HG03108 (cell line): ENCODE results near the gene CCDC192.
"Not testable (repeated sequence)": the region's sequence is repeated elsewhere in the genome, so short reads cannot be mapped to it uniquely, and the experiment has no call there.

Experiments
- ATAC-seq: cut with Tn5 transposase; IDR thresholded peaks from one replicate; pipeline ENCODE4 v1.9.1; 2021; ENCODE audit warnings: moderate library complexity; ENCODE audit not compliant: unreplicated experiment

Gene CCDC192

DNA sequence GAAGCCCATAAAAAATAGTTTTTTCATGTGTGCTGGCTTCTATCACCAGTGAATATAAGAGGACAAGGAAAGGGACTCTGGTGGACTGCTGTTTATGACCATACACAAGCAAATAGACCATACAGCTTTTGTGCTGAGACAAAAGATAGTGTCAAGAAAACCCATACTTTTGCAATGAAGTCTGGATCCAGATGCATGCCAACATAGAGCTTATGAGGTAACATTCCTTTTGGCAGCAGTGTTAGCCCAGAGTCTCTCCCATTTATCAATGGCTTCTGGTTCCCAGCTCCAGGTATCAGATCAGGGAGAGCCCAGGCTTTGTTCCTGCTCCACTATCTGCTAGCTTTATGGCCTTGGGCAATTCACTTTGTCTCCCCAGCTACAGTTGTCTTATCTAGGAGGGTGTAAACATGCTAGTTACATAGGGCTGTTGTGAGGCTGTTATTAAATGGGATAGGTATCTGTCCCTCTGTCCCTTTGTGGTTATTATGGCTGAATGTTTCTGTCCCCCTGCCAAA, 55.6 kb downstream of the CCDC192 start:
- ATAC-seq = no peak

- ATAC-seq = no peak
Measured at GRCh38 chr5:127761869-127762268, 58.7 kb downstream of the CCDC192 start.

- no peak for ATAC-seq
Measured at GRCh38 chr5:127762412-127762811, 59.2 kb downstream of the CCDC192 start.

DNA sequence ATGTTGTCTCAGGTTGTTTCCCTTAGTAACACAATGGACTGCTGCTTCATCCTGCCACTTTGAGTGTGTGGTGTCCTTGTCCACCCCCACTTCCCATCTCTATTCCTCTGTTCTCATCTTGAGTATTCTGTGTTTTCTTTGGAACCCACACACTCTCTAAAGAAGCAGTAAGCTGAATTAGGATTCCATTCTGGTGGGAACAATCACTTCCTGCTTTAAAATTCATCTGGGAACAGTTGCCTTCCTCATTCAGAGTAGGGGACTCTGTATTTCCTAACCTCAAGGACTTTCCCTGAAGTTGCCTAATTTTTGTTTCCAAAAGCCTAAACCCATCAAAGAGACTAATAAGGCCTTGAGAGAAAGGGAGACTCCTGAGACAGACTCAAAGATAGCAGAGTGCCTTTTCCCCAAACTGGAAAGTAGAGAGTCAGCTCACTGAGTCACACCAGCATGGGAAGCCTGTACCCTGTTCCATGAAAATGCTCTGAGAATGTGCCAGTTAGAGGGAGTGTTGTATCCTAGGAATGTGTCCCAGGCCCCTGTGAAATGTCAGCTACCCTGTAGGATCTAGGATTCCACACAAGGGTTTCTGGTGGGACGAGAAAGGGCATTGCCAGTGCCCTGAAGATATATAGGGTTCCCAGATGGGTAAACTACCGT, 63.6 kb downstream of the CCDC192 start:
- ATAC-seq = no peak

- ATAC-seq = no peak
Measured at GRCh38 chr5:127769386-127769785, 66.2 kb downstream of the CCDC192 start.

DNA sequence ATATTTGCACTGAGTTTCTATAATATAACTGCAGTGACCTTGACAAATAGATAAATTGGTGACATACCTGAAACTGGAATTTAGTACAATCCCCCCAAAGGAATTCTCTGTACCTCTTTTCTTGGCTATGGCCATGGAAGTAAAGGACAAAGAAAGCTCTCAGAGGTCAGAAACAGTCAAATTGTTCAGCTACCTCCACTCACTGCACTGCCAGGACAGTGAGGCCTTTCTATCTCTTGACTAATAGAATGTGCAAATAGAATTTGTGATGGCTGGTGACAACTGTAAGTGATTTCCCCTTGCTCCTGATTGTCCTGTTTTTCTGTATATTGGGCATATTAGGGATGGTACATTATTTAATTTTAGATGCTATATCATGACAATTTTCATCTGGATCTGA, 67.1 kb downstream of the CCDC192 start:
- ATAC-seq = no peak

- no peak for ATAC-seq
Measured at GRCh38 chr5:127772531-127772930, 69.3 kb downstream of the CCDC192 start.

GRCh38 chr5:127774221-127774620, 71.0 kb downstream of the CCDC192 start:
- no peak for ATAC-seq

GRCh38 chr5:127776477-127776876, 73.3 kb downstream of the CCDC192 start:
- no peak for ATAC-seq

- no peak for ATAC-seq
Measured at GRCh38 chr5:127777957-127778356, 74.8 kb downstream of the CCDC192 start.

DNA sequence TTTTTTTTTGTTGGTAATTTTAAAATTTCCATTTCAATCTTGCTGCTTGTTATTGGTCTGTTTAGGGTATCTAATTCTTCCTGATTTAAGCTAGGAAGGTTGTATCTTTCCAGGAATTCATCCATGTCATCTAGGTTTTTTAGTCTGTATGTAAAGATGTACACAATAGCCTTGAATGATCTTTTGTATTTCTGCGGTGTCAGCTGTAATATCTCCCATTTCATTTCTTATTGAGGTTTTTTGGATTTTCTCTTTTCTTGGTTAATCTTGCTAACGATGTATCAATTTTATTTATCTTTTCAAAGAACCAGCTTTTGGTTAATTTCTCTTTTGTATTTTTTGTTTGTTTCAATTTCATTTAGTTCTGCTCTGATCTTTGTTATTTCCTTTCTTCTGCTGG, 79.3 kb downstream of the CCDC192 start:
- not testable (repeated sequence) for ATAC-seq

DNA sequence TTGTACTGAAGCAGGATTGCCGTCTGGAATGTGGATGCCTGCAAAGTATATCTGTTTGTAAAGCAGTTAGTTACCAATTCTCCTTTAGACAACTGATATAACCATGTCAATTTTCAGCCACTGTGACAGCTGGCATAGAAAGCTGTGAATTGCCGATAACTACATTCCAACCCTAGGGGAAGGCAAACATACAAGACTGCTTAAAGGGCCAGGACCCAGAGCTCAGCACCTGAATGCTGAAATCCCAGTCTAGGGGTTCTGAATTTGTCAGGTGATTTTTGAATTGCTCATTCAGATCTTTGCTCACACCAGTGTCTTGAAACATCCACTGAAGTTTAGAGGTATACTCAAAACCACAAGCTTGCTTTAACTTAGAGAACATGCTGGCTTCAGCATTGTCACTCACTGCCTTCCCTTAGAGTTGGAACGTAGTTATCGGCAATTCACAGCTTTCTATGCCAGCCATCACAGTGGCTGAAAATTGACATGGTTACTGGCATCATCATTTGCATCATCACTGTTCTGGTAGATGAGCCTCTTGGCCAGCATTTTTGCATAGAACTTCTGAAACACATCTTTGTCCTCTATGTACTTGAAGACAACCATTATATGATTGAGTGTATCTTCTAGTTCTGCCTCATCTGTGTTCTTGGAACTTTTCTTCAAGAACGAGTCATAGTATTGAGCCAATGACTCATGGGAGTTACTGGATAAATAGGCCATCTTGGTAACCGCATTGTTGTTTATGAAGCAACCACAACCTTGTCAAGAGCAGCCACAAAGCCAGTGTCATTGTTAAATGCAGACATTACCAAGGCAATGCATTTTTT, 82.1 kb downstream of the CCDC192 start:
- ATAC-seq = no peak

DNA sequence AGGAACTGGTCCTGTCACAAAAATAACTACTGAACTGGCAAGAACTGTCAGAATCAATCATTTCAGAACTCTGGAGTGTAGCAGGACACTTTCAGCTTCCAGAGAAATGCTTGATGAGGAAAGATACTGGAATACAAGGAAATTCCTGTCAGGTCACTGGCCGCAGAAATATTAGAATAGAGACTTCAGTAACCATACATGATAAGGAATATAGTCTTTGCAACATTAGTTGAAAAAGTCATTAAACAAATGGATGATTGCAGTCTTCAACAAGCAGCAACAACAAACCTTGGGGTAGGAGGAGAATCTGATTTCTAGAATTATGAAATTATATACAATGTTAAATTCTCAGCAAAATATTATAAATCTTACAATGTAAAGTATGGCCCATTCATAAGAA, 88.2 kb downstream of the CCDC192 start:
- no peak for ATAC-seq

DNA sequence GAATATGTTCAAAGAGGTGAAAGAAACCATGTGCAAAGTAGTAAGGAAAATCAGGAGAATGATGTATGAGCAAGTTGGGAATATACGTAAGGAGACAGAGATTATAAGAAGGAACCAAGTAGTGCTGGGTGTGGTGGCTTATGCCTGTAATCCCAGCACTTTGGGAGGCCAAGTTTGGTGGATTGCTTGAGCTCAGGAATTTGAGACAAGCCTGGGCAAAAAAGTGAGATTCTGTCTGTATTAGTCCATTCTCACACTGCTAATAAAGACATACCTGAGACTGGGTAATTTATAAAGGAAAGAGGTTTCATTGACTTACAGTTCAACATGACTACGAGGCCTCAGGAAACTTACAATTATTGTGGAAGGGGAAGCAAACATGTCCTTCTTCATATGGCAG, 88.7 kb downstream of the CCDC192 start:
- ATAC-seq = not testable (repeated sequence)

DNA sequence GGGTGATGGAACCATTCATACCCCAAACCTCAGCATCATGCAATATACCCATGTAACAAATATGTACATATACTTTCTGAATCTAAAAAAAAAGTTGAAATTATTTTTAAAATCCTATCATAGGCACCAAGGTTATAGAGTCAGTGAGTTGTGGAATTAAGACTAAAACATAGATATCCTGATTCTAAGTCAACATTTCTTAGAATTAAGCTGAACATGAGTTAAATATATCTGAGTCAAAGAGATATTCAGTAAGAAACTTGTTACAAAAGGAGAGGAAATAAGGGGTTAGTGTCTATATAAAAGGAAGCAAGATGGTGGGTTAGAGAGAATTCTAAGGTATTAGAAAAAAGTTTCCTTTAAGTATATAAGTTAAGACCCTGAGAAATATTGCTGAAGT, 89.9 kb downstream of the CCDC192 start:
- no peak for ATAC-seq

DNA sequence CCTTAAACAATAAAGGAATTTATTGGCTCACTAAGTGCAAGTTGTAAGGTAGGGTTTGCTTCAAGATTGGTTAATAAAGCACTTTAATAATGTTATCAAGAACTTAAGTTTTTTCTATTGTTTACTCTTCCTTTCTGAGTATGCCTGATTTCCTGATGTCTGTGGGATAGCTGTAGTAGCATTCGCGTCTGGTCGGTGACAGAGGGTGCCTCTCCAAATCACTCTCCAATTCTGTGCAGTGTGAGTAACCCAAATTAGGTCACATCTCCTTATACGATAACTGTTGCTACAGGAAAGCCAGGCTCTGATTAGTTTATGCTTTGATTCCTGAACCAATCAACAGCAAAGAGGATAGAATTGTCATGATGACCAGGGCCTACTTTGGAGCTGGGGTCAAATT, 90.7 kb downstream of the CCDC192 start:
- ATAC-seq = no peak

- no peak for ATAC-seq
Measured at GRCh38 chr5:127796211-127796610, 93.0 kb downstream of the CCDC192 start.

- ATAC-seq = no peak
Measured at GRCh38 chr5:127799293-127799905, 96.2 kb downstream of the CCDC192 start.

GRCh38 chr5:127801751-127802476, 98.7 kb downstream of the CCDC192 start:
- no peak for ATAC-seq

- ATAC-seq = no peak
Measured at GRCh38 chr5:127802477-127802865, 99.3 kb downstream of the CCDC192 start.

GRCh38 chr5:127804886-127805426, 101.8 kb downstream of the CCDC192 start:
- no peak for ATAC-seq
